IMR-90 (cell line): ENCODE results near the gene GSS. TPM values are rescaled to one million over a fixed set of nuclear protein-coding genes. Genes with fewer than 3 reads are reported as not detected.

Experiments
- ATAC-seq: fragments of 200-7000 bp; cut with Tn5 transposase; 2 replicates; pipeline ENCODE4 v1.9.1; 2020; ENCODE audit warnings: low read depth, mild to moderate bottlenecking, moderate library complexity
- BruUV-seq: library from RNA; stranded (reverse); fragments of 400-500 nt; replicated peaks from 2 replicates; lab custom pipeline; 2021; lab: Mats Ljungman, UMichigan
- CTCF ChIA-PET: fragments of 300-600 bp; formaldehyde crosslinking; extraction: SDS; loops from one replicate; lab custom pipeline; 2021; ENCODE audit warnings: antibody characterized with exemption; lab: Yijun Ruan, JAX
- POLR2A ChIA-PET: fragments of 300-600 bp; sonication (Branson Sonifier 250); formaldehyde crosslinking; loops from one replicate; lab custom pipeline; 2022; ENCODE audit warnings: antibody characterized with exemption; ENCODE audit not compliant: unreplicated experiment; lab: Charles Lee
- DNase-seq: peaks from one replicate; pipeline ENCODE4 v3.0.0; 2013
- H2AFZ ChIP-seq: replicated peaks from 2 replicates; pipeline ENCODE3; 2013; ENCODE audit warnings: low read length, mild to moderate bottlenecking; ENCODE audit not compliant: poor library complexity
- H2AK5ac ChIP-seq: 2 replicates; pipeline ENCODE4 v1.6.1; 2013; ENCODE audit warnings: low read depth, low read length, inconsistent platforms
- H2AK9ac ChIP-seq: replicated peaks from 2 replicates; pipeline ENCODE3; 2013; ENCODE audit warnings: mild to moderate bottlenecking, low read depth, low read length, moderate library complexity; ENCODE audit not compliant: poor library complexity
- H2BK120ac ChIP-seq: 2 replicates; pipeline ENCODE4 v1.6.1; 2013; ENCODE audit warnings: low read depth, low read length, inconsistent platforms
- H2BK15ac ChIP-seq: 3 replicates; pipeline ENCODE4 v1.6.1; 2013; ENCODE audit warnings: low read depth, low read length, inconsistent platforms
- H2BK20ac ChIP-seq: 2 replicates; pipeline ENCODE4 v1.6.1; 2013; ENCODE audit warnings: low read depth, mild to moderate bottlenecking, inconsistent platforms, low read length, moderate library complexity
- H2BK5ac ChIP-seq: 2 replicates; pipeline ENCODE4 v1.6.1; 2013; ENCODE audit warnings: mild to moderate bottlenecking, low read depth, low read length, inconsistent platforms; ENCODE audit not compliant: poor library complexity, severe bottlenecking
- H3K14ac ChIP-seq: replicated peaks from 2 replicates; pipeline ENCODE4 v1.6.1; 2013; ENCODE audit warnings: low read depth, low read length, inconsistent platforms
- H3K18ac ChIP-seq: 2 replicates; pipeline ENCODE4 v1.6.1; 2013; ENCODE audit warnings: low read depth, low read length, control low read depth
- H3K23ac ChIP-seq: 2 replicates; pipeline ENCODE4 v1.6.1; 2013; ENCODE audit warnings: low read depth, low read length, inconsistent platforms
- H3K27ac ChIP-seq: 2 replicates; pipeline ENCODE4 v1.5.1; 2013; ENCODE audit warnings: mild to moderate bottlenecking, control low read depth, low read length; ENCODE audit not compliant: insufficient read depth
- H3K27me3 ChIP-seq: 2 replicates; pipeline ENCODE4 v1.6.1; 2013; ENCODE audit warnings: low read length; ENCODE audit not compliant: control insufficient read depth, insufficient read depth
- H3K36me3 ChIP-seq: 2 replicates; pipeline ENCODE4 v1.6.1; 2013; ENCODE audit warnings: low read length, mixed read lengths; ENCODE audit not compliant: control insufficient read depth, insufficient read depth
- H3K4ac ChIP-seq: 2 replicates; pipeline ENCODE4 v1.6.1; 2013; ENCODE audit warnings: low read depth, low read length, inconsistent platforms
- H3K4me1 ChIP-seq: 2 replicates; pipeline ENCODE4 v1.6.1; 2013; ENCODE audit warnings: low read length, mixed read lengths; ENCODE audit not compliant: control insufficient read depth, insufficient read depth
- H3K4me2 ChIP-seq: 2 replicates; pipeline ENCODE4 v1.6.1; 2013; ENCODE audit warnings: low read depth, mild to moderate bottlenecking, control low read depth, low read length, moderate library complexity
- H3K4me3 ChIP-seq: 2 replicates; pipeline ENCODE4 v1.5.1; 2013; ENCODE audit warnings: low read depth, mild to moderate bottlenecking, control low read depth, low read length, moderate library complexity; ENCODE audit not compliant: insufficient read depth
- H3K56ac ChIP-seq: 2 replicates; pipeline ENCODE4 v1.6.1; 2013; ENCODE audit warnings: low read length, inconsistent platforms; ENCODE audit not compliant: insufficient read depth; ENCODE audit errors: extremely low read depth
- H3K79me1 ChIP-seq, 2 experiments: 2 replicates each; pipeline ENCODE4 v1.6.1; 2013; ENCODE audit warnings: low read length in 2 of 2, inconsistent platforms in 1 of 2, low read depth in 1 of 2
- H3K9ac ChIP-seq: 2 replicates; pipeline ENCODE4 v1.6.1; 2013; ENCODE audit warnings: low read depth, low read length, control low read depth
- H3K9me1 ChIP-seq: 2 replicates; pipeline ENCODE4 v1.6.1; 2013; ENCODE audit warnings: low read length, inconsistent platforms; ENCODE audit not compliant: insufficient read depth
- H3K9me3 ChIP-seq: 2 replicates; pipeline ENCODE4 v1.6.1; 2013; ENCODE audit warnings: low read length; ENCODE audit not compliant: control insufficient read depth, insufficient read depth
- H4K20me1 ChIP-seq: 2 replicates; pipeline ENCODE4 v1.6.1; 2013; ENCODE audit warnings: low read length, inconsistent platforms; ENCODE audit not compliant: insufficient read depth
- H4K5ac ChIP-seq: 2 replicates; pipeline ENCODE4 v1.6.1; 2013; ENCODE audit warnings: mild to moderate bottlenecking, low read depth, low read length, control low read depth
- H4K8ac ChIP-seq, 2 experiments: 2 replicates each; pipeline ENCODE4 v1.6.1; 2013; ENCODE audit warnings: low read depth in 2 of 2, low read length in 2 of 2, control low read depth in 1 of 2, inconsistent platforms in 1 of 2
- H4K91ac ChIP-seq: 2 replicates; pipeline ENCODE4 v1.6.1; 2013; ENCODE audit warnings: low read depth, low read length, inconsistent platforms; ENCODE audit not compliant: insufficient read depth
- BHLHE40 ChIP-seq: fragments of 150-350 bp; IDR thresholded peaks from 2 replicates; pipeline ENCODE4 v1.6.1; 2016; ENCODE audit warnings: mild to moderate bottlenecking, low read depth, low read length
- RFX5 ChIP-seq: IDR thresholded peaks from 2 replicates; pipeline ENCODE4 v1.8.0; 2012; ENCODE audit warnings: low read depth, mild to moderate bottlenecking, low read length, moderate library complexity
- WGBS, 2 experiments: methylation state at CpG; one replicate each; pipeline versions ENCODE4 v1.1.5 to v1.1.7; 2013; ENCODE audit warnings: missing lambda C conversion rate in 2 of 2; ENCODE audit not compliant: insufficient read length in 1 of 2; ENCODE audit errors: extremely low coverage in 2 of 2; 5-methylcytosine and 5-hydroxymethylcytosine counted together
- dilution Hi-C: fragments of 300-500 bp; cut with HindIII; formaldehyde crosslinking; loops from one replicate; pipeline ENCODE4 v1.14.3; 2018; ENCODE audit warnings: low sequenced_read_pairs; ENCODE audit not compliant: unreplicated experiment
- in situ Hi-C: fragments of 300-500 bp; cut with MboI; formaldehyde crosslinking; loops from 3 replicates; pipeline ENCODE4 v1.14.3; 2019; ENCODE audit warnings: low sequenced_read_pairs, inconsistent platforms, mixed read lengths
- intact Hi-C: fragments of 100-400 bp; cut with micrococcal nuclease; formaldehyde crosslinking; loops from 2 replicates; pipeline ENCODE4 v1.10.0; 2022
- polyA plus RNA-seq, 3 experiments: library from polyadenylated mRNA; depleted of rRNA; stranded (reverse); fragments of >200 nt; gene quantifications; 2 replicates each; pipeline ENCODE4 v1.2.3, GENCODE V29; 2012; ENCODE audit warnings: low replicate concordance in 1 of 3
- total RNA-seq: library from RNA; depleted of rRNA; stranded (reverse); fragments of >200 nt; gene quantifications from 2 replicates; pipeline ENCODE4 v1.2.3, GENCODE V29; 2012

The GSS gene
- total and polyA plus RNA-seq, 2 of the 4 experiments (the other 2 are of a cell fraction), result 73.7 to 90.0 TPM

GRCh38 chr20:35003211-35004031, 47.8 kb upstream of the GSS start:
- no peak overlapping the region for H4K91ac ChIP-seq
- no peak overlapping the region for H2BK5ac ChIP-seq
- H3K4ac ChIP-seq, result no peak overlapping the region
- no peak overlapping the region for H3K18ac ChIP-seq
- H2AK9ac ChIP-seq, result no peak overlapping the region
- no peak overlapping the region for H3K27ac ChIP-seq
- H3K79me1 ChIP-seq, result peaks cover 0 to 16% of the 10 kb centered on the region in 2 experiments; a peak in 2 of 4 replicates
- H3K14ac ChIP-seq, result no peak overlapping the region
- peaks cover 95% of the 10 kb centered on the region for H3K36me3 ChIP-seq
- no peaks in the 10 kb centered on the region for H3K9me1 ChIP-seq
- no peak overlapping the region for H3K4me2 ChIP-seq
- DNase-seq (no peak), ATAC-seq (no peak)
- H2AFZ ChIP-seq, result no peak overlapping the region
- WGBS, 2 experiments, result 100% methylated on average over 10 of the region's 25 CpGs; no CpG with 5 or more reads in 1 of the 2 experiments
- H3K4me3 ChIP-seq, result no peak overlapping the region
- no peaks in the 10 kb centered on the region for H3K27me3 ChIP-seq
- no peak overlapping the region for H3K56ac ChIP-seq
- H3K23ac ChIP-seq, result no peak overlapping the region
- no peaks in the 10 kb centered on the region for H3K4me1 ChIP-seq
- no TSS peak for BruUV-seq
- H2BK120ac ChIP-seq, result no peak overlapping the region
- no peak overlapping the region for H2BK20ac ChIP-seq
- no peak overlapping the region for H2AK5ac ChIP-seq
- H4K8ac ChIP-seq, result no peak overlapping the region
- dilution Hi-C loops (no loop called here), intact Hi-C loops (loop anchor here (5.0 kb wide), 1 partner anchor 131 kb away; the partner anchor contains the start of gene GGT7), in situ Hi-C loops (no loop called here)
- ChIA-PET POLR2A (no interaction called here), CTCF (interaction anchor here (1.0 kb wide), 1 partner anchor 129 kb away, joined by 3 read pairs; no protein-coding TSS in a partner anchor)
- TF ChIP-seq BHLHE40 (no peak), RFX5 (no peak)
- no peak overlapping the region for H4K5ac ChIP-seq
- no peak overlapping the region for H3K9ac ChIP-seq
- H3K9me3 ChIP-seq, result no peaks in the 10 kb centered on the region
- H2BK15ac ChIP-seq, result no peak overlapping the region
- H4K20me1 ChIP-seq, result peaks cover 20% of the 10 kb centered on the region
